ENCODE measurements around the gene FILIP1L. TPM values are rescaled to one million over a fixed set of nuclear protein-coding genes. Genes with fewer than 3 reads are reported as not detected.

The FILIP1L gene
- total RNA-seq, 1 experiment from 2014 or later, result 4.3 TPM

DNA sequence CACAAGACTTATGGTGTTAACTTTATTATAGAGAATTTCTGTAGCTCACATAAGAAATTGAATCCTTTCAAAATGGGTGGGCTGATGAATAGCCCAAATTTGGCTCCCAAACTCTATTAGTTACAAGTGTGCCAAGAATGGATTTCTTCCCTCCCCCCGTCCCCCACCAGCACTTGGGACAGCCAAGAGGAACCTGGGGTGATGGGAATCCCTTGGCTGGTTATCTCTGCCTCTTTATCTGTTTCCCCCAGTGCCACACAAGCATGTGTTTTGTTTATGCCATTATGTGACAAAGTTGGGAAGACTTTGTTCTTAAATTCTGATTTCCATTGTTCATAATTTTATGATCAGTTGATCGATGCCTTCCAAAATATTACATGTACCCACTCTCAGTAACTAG, 268.3 kb downstream of the FILIP1L start:
- no TSS peak for BruUV-seq (replicated peaks)
- TF ChIP-seq, protein P1, sequence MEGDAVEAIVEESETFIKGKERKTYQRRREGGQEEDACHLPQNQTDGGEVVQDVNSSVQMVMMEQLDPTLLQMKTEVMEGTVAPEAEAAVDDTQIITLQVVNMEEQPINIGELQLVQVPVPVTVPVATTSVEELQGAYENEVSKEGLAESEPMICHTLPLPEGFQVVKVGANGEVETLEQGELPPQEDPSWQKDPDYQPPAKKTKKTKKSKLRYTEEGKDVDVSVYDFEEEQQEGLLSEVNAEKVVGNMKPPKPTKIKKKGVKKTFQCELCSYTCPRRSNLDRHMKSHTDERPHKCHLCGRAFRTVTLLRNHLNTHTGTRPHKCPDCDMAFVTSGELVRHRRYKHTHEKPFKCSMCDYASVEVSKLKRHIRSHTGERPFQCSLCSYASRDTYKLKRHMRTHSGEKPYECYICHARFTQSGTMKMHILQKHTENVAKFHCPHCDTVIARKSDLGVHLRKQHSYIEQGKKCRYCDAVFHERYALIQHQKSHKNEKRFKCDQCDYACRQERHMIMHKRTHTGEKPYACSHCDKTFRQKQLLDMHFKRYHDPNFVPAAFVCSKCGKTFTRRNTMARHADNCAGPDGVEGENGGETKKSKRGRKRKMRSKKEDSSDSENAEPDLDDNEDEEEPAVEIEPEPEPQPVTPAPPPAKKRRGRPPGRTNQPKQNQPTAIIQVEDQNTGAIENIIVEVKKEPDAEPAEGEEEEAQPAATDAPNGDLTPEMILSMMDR (conservative IDR thresholded peaks at IDR 0.05; ENCODE audit: low read depth, low read length), result no peak
- no peak for TF ChIP-seq EZH2 (IDR thresholded peaks at IDR 0.05; ENCODE audit: borderline replicate concordance, low read depth, low read length, poor library complexity, severe bottlenecking)
- no peak overlapping the region for H3K27ac ChIP-seq (ENCODE audit: low read depth, low read length, poor library complexity, severe bottlenecking)
- no peaks in the 10 kb centered on the region for H3K36me3 ChIP-seq (ENCODE audit: insufficient read depth, low read length, poor library complexity, severe bottlenecking)
- DNase-seq (ENCODE audit: low spot score), result no peak
- intact Hi-C loops (cut with micrococcal nuclease; ENCODE audit: unreplicated experiment), result loop anchor here (5.0 kb wide), 1 partner anchor 221 kb away; no protein-coding TSS in a partner anchor
- POLR2A ChIA-PET (ENCODE audit: low non-redundant PET), result no interaction called here
- no peaks in the 10 kb centered on the region for H3K27me3 ChIP-seq (replicated peaks; ENCODE audit: insufficient read depth, low read depth, low read length, poor library complexity)
- CTCF ChIA-PET, result interaction anchor here (0.9 to 1.4 kb wide), 2 partner anchors 14 to 409 kb away, joined by 4 to 8 read pairs; no protein-coding TSS in a partner anchor
- peaks cover 32% of the 10 kb centered on the region for H3K4me1 ChIP-seq (ENCODE audit: insufficient read depth, low read length, poor library complexity, severe bottlenecking)
- H3K4me3 ChIP-seq (ENCODE audit: low read depth, low read length, poor library complexity, severe bottlenecking), result no peak overlapping the region
- H3K9me3 ChIP-seq (ENCODE audit: low read depth, low read length, poor library complexity, severe bottlenecking), result no peaks in the 10 kb centered on the region

DNA sequence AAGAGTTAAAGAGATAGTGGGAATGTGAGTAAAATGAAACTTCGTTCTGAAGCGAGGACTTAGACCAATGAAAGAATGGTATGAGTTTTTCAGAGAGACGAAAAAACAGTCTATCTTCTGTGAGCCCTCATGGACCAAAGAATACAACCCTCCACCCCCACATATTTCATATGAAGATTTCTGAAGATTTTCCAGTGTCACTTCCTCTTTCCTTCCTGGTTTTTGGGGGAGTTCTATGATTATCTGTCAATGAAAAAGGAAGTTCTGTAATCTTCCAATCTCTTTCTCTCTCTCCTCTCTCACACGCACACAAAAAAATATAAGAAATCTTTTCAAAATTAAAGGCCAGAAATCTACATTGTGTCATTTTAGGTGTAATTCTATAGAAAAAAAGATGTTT, 269.0 kb downstream of the FILIP1L start:
- peaks cover 32% of the 10 kb centered on the region for H3K4me1 ChIP-seq (ENCODE audit: insufficient read depth, low read length, poor library complexity, severe bottlenecking)
- ChIA-PET POLR2A (ENCODE audit: low non-redundant PET) (no interaction called here), CTCF (no interaction called here)
- TF ChIP-seq, protein P1 (conservative IDR thresholded peaks at IDR 0.05; ENCODE audit: low read depth, low read length), result no peak
- no peak for TF ChIP-seq EZH2 (IDR thresholded peaks at IDR 0.05; ENCODE audit: borderline replicate concordance, low read depth, low read length, poor library complexity, severe bottlenecking)
- H3K4me3 ChIP-seq (ENCODE audit: low read depth, low read length, poor library complexity, severe bottlenecking), result no peak overlapping the region
- H3K27me3 ChIP-seq (replicated peaks; ENCODE audit: insufficient read depth, low read depth, low read length, poor library complexity), result no peaks in the 10 kb centered on the region
- H3K27ac ChIP-seq (ENCODE audit: low read depth, low read length, poor library complexity, severe bottlenecking), result no peak overlapping the region
- no TSS peak for BruUV-seq (replicated peaks)
- intact Hi-C loops (cut with micrococcal nuclease; ENCODE audit: unreplicated experiment), result loop anchor here (5.0 kb wide), 1 partner anchor 222 kb away; no protein-coding TSS in a partner anchor
- no peak for DNase-seq (ENCODE audit: low spot score)
- no peaks in the 10 kb centered on the region for H3K36me3 ChIP-seq (ENCODE audit: insufficient read depth, low read length, poor library complexity, severe bottlenecking)
- no peaks in the 10 kb centered on the region for H3K9me3 ChIP-seq (ENCODE audit: low read depth, low read length, poor library complexity, severe bottlenecking)

DNA sequence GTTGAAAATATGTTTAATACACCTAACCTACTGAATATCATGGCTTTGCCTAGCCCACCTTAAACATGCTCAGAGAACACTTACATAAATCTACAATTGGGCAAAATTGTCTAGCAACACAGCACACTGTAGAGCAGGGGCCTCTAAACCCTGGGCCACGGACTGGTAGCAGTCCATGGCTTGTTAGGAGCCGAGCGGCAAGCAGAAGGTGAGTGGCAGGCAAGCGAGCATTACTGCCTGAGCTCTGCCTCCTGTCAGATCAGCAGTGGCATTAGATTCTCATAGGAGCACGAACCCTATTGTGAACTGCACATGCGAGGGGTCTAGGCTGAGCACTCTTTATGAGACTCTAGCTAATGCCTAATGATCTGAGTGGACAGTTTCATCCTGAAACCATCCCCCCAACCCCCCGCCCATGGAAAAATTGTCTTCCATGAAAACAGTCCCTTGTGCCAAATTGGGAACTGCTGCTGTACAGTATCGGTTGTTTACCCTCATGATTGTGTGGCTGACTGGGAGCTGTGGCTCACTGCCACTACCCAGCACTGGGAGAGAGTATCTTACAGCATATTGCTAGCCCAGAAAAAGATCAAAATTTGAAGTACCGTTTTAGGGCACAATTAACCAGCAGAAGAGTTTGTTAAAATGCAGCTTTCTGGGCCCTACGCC, 270.6 kb downstream of the FILIP1L start:
- POLR2A ChIA-PET (ENCODE audit: low non-redundant PET), result interaction anchor here (0.6 kb wide), 1 partner anchor 1245 kb away, joined by 3 read pairs; no protein-coding TSS in a partner anchor
- H3K27ac ChIP-seq (ENCODE audit: low read depth, low read length, poor library complexity, severe bottlenecking), result no peak overlapping the region

More for the DNA sequence above, 270.6 kb downstream of the FILIP1L start:
- no TSS peak for BruUV-seq (replicated peaks)
- CTCF ChIA-PET, result interaction anchor here (0.6 to 2.2 kb wide), 8 partner anchors 11 to 412 kb away, joined by 3 to 32 read pairs (median 5); no protein-coding TSS in a partner anchor
- no peaks in the 10 kb centered on the region for H3K9me3 ChIP-seq (ENCODE audit: low read depth, low read length, poor library complexity, severe bottlenecking)
- no peak overlapping the region for H3K4me3 ChIP-seq (ENCODE audit: low read depth, low read length, poor library complexity, severe bottlenecking)
- no peak for DNase-seq (ENCODE audit: low spot score)
- intact Hi-C loops (cut with micrococcal nuclease; ENCODE audit: unreplicated experiment), result no loop called here
- no peaks in the 10 kb centered on the region for H3K27me3 ChIP-seq (replicated peaks; ENCODE audit: insufficient read depth, low read depth, low read length, poor library complexity)
- peaks cover 32% of the 10 kb centered on the region for H3K4me1 ChIP-seq (ENCODE audit: insufficient read depth, low read length, poor library complexity, severe bottlenecking)
- no peaks in the 10 kb centered on the region for H3K36me3 ChIP-seq (ENCODE audit: insufficient read depth, low read length, poor library complexity, severe bottlenecking)
- no peak for TF ChIP-seq EZH2 (IDR thresholded peaks at IDR 0.05; ENCODE audit: borderline replicate concordance, low read depth, low read length, poor library complexity, severe bottlenecking)
- TF ChIP-seq, protein P1 (conservative IDR thresholded peaks at IDR 0.05; ENCODE audit: low read depth, low read length), result no peak
